Measurements from ENCODE around the gene PACS1.
"Not testable (repeated sequence)": the region's sequence is repeated elsewhere in the genome, so short reads cannot be mapped to it uniquely, and the experiment has no call there.

Gene PACS1

DNA sequence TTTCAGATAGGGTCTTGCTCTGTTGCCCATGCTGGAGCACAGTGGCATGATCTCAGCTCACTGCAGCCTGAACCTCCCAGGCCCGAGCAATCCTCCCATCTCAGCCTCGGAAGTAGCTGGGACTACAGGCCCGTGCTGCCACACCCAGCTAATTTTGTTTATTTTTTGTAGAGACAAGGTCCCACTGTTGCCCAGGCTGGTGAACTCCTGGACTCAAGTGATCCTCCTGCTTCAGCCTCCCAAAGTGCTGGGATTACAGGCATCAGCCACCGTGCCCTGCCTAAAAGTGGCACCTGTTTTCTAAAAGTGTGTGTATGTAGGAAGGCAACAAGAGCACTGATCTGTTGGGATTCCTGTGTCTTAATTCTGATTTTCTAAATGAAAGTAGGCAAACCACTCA, 20.2 kb downstream of the PACS1 start:
- no peaks in the 10 kb centered on the region for H3K9me3 ChIP-seq (ENCODE audit: control insufficient read depth, insufficient read depth, low read length)
- WGBS (ENCODE audit: insufficient coverage, insufficient read length): no CpG with 5 or more reads among the region's 4 CpGs
- no peak overlapping the region for H3K27ac ChIP-seq (ENCODE audit: low read length)
- no peak for DNase-seq (ENCODE audit: low read depth, low spot score)
- H3K27me3 ChIP-seq (ENCODE audit: control insufficient read depth, insufficient read depth, low read length): no peaks in the 10 kb centered on the region
- H3K4me1 ChIP-seq (ENCODE audit: control insufficient read depth, insufficient read depth, low read length): no peaks in the 10 kb centered on the region
- no peak overlapping the region for H3K4me3 ChIP-seq (ENCODE audit: low read length)
- H3K36me3 ChIP-seq (ENCODE audit: control insufficient read depth, insufficient read depth, low read length): no peaks in the 10 kb centered on the region

- DNase-seq (ENCODE audit: low read depth, low spot score); H3K4me3 ChIP-seq (ENCODE audit: low read length); H3K27ac ChIP-seq (ENCODE audit: low read length); H3K36me3 ChIP-seq (ENCODE audit: control insufficient read depth, insufficient read depth, low read length); H3K9me3 ChIP-seq (ENCODE audit: control insufficient read depth, insufficient read depth, low read length); H3K4me1 ChIP-seq (ENCODE audit: control insufficient read depth, insufficient read depth, low read length); H3K27me3 ChIP-seq (ENCODE audit: control insufficient read depth, insufficient read depth, low read length): not testable (repeated sequence)
- WGBS (ENCODE audit: insufficient coverage, insufficient read length): no CpG with 5 or more reads among the region's 2 CpGs
These were observed 22.1 kb downstream of the PACS1 start for GRCh38 chr11:66092125-66092524.

- not testable (repeated sequence) for H3K27me3 ChIP-seq (ENCODE audit: control insufficient read depth, insufficient read depth, low read length); DNase-seq (ENCODE audit: low read depth, low spot score); H3K4me1 ChIP-seq (ENCODE audit: control insufficient read depth, insufficient read depth, low read length); H3K36me3 ChIP-seq (ENCODE audit: control insufficient read depth, insufficient read depth, low read length); H3K27ac ChIP-seq (ENCODE audit: low read length); H3K4me3 ChIP-seq (ENCODE audit: low read length); H3K9me3 ChIP-seq (ENCODE audit: control insufficient read depth, insufficient read depth, low read length)
- WGBS (ENCODE audit: insufficient coverage, insufficient read length): no CpG with 5 or more reads among the region's 10 CpGs
These were observed 29.7 kb downstream of the PACS1 start for GRCh38 chr11:66099746-66100145.

GRCh38 chr11:66100272-66101065, 30.4 kb downstream of the PACS1 start:
- no peak for DNase-seq (ENCODE audit: low read depth, low spot score)
- Histone ChIP-seq H3K27me3 (ENCODE audit: control insufficient read depth, insufficient read depth, low read length) (no peaks in the 10 kb centered on the region), H3K9me3 (ENCODE audit: control insufficient read depth, insufficient read depth, low read length) (no peaks in the 10 kb centered on the region), H3K4me3 (ENCODE audit: low read length) (no peak overlapping the region), H3K36me3 (ENCODE audit: control insufficient read depth, insufficient read depth, low read length) (no peaks in the 10 kb centered on the region), H3K27ac (ENCODE audit: low read length) (no peak overlapping the region), H3K4me1 (ENCODE audit: control insufficient read depth, insufficient read depth, low read length) (no peaks in the 10 kb centered on the region)
- whole genome bisulfite sequencing (ENCODE audit: insufficient coverage, insufficient read length): no CpG with 5 or more reads among the region's 14 CpGs

DNA sequence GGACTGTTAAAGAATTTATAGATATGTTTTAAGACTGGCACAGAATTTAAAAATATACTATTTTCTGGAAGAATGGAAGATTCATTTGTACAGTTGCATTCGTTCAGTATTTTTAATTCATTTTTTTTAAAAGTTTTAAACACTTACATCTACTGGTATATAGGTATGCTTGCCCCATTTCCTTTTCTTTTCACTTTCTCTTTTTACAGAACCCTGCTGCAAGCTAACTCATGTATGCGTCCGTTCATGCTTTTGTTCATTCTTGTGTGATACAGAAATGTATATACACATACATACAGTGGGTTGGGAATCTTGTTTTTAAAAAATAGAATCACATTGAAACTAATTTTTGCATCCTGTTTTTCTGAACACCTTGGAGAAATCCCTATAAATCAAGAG, 31.0 kb downstream of the PACS1 start:
- no peaks in the 10 kb centered on the region for H3K36me3 ChIP-seq (ENCODE audit: control insufficient read depth, insufficient read depth, low read length)
- no peaks in the 10 kb centered on the region for H3K9me3 ChIP-seq (ENCODE audit: control insufficient read depth, insufficient read depth, low read length)
- H3K27ac ChIP-seq (ENCODE audit: low read length): no peak overlapping the region
- no CpG with 5 or more reads among the region's 3 CpGs for WGBS (ENCODE audit: insufficient coverage, insufficient read length)
- H3K4me3 ChIP-seq (ENCODE audit: low read length): no peak overlapping the region
- H3K27me3 ChIP-seq (ENCODE audit: control insufficient read depth, insufficient read depth, low read length): no peaks in the 10 kb centered on the region
- no peak for DNase-seq (ENCODE audit: low read depth, low spot score)
- no peaks in the 10 kb centered on the region for H3K4me1 ChIP-seq (ENCODE audit: control insufficient read depth, insufficient read depth, low read length)

DNA sequence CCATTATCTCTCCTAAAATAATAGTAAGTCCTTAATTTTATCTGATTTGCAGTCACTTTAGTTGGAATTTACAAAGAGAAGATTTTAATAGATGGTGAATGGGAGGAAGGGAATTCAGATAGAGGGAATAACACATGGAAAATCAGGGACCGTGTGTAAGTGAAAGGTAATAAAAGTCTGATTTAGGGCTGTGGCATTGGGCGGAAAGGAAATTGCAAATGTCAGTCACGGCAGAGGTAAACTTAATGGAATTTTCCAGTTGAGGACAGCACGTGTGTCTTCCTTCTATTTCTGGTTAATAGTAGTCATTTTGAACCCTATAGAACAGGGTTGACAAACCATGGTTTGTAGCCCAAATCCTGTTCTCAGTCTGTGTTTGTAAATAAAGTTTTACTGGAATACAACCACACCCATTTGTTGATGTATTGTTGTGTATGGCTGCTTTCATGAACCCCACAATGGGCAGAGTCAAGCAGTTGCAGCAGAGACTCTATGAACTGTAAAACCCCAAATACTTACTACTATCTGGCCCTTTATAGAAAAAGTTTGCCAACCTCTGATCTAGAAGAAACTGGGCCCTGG, 34.1 kb downstream of the PACS1 start:
- Histone ChIP-seq H3K36me3 (ENCODE audit: control insufficient read depth, insufficient read depth, low read length) (no peaks in the 10 kb centered on the region), H3K9me3 (ENCODE audit: control insufficient read depth, insufficient read depth, low read length) (no peaks in the 10 kb centered on the region), H3K4me3 (ENCODE audit: low read length) (no peak overlapping the region), H3K27me3 (ENCODE audit: control insufficient read depth, insufficient read depth, low read length) (no peaks in the 10 kb centered on the region), H3K4me1 (ENCODE audit: control insufficient read depth, insufficient read depth, low read length) (0 out of 2 replicates have a peak, but pooled peaks cover 2% of the 10 kb centered on the region), H3K27ac (ENCODE audit: low read length) (no peak overlapping the region)
- 100% methylated on average over 1 of the region's 4 CpGs for WGBS (ENCODE audit: insufficient coverage, insufficient read length)
- DNase-seq (ENCODE audit: low read depth, low spot score): no peak

GRCh38 chr11:66106786-66107599, 36.9 kb downstream of the PACS1 start:
- no peak for DNase-seq (ENCODE audit: low read depth, low spot score)
- Histone ChIP-seq H3K27me3 (ENCODE audit: control insufficient read depth, insufficient read depth, low read length) (no peaks in the 10 kb centered on the region), H3K27ac (ENCODE audit: low read length) (no peak overlapping the region), H3K36me3 (ENCODE audit: control insufficient read depth, insufficient read depth, low read length) (no peaks in the 10 kb centered on the region), H3K4me3 (ENCODE audit: low read length) (no peak overlapping the region), H3K4me1 (ENCODE audit: control insufficient read depth, insufficient read depth, low read length) (peaks cover 4% of the 10 kb centered on the region; the same call in 1 of the 2 replicates), H3K9me3 (ENCODE audit: control insufficient read depth, insufficient read depth, low read length) (no peaks in the 10 kb centered on the region)
- WGBS (ENCODE audit: insufficient coverage, insufficient read length): no CpG with 5 or more reads among the region's 4 CpGs

DNA sequence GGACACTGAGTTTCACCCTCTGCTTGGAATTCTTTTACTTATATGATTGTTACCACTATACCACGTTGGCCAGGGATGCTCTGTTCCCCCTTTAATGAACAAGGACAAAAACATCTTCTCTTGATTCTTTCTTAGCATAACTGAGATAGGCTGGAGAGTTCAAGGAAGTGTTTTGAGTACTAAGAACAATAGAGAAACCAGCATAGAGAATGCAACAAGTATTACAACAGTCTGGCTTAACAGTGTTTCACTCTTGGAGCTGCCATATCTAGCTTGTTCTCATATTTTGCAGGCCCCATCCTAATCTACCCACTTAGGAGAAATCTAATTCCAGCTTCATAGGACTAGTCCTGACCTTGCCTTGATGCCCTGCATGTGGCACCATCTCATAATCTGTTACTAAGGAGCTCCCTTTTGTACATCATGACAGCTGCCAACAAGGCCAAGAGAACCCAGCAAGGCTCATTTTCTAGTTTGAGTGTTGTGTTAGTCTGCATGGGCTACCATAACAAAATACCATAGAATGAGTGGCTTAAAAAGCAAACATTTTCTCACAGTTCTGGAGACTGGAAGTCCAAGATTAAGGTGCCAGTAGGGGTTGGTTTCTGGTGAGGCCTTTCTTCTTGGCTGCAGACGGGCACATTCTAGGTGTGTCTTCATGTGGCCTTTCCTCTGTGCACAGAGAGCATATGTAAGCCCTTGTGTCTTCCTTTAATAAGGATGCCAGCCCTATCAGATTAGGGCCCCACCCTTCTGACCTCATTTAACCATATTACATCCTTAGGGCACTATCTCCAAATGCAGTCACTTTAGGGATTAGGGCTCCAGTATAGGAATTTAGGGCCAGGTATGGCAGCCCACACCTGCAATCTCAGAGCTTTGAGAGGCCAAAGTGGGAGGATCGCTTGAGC, 37.8 kb downstream of the PACS1 start:
- peaks cover 5% of the 10 kb centered on the region; the same call in 1 of the 2 replicates for H3K4me1 ChIP-seq (ENCODE audit: control insufficient read depth, insufficient read depth, low read length)
- H3K27ac ChIP-seq (ENCODE audit: low read length): no peak overlapping the region
- no peak overlapping the region for H3K4me3 ChIP-seq (ENCODE audit: low read length)
- H3K9me3 ChIP-seq (ENCODE audit: control insufficient read depth, insufficient read depth, low read length): no peaks in the 10 kb centered on the region
- no CpG with 5 or more reads among the region's 3 CpGs for WGBS (ENCODE audit: insufficient coverage, insufficient read length)
- H3K27me3 ChIP-seq (ENCODE audit: control insufficient read depth, insufficient read depth, low read length): no peaks in the 10 kb centered on the region
- DNase-seq (ENCODE audit: low read depth, low spot score): no peak
- H3K36me3 ChIP-seq (ENCODE audit: control insufficient read depth, insufficient read depth, low read length): no peaks in the 10 kb centered on the region

- H3K27me3 ChIP-seq (ENCODE audit: control insufficient read depth, insufficient read depth, low read length): no peaks in the 10 kb centered on the region
- H3K4me1 ChIP-seq (ENCODE audit: control insufficient read depth, insufficient read depth, low read length): peaks cover 5% of the 10 kb centered on the region; the same call in 1 of the 2 replicates
- no peak overlapping the region for H3K4me3 ChIP-seq (ENCODE audit: low read length)
- H3K9me3 ChIP-seq (ENCODE audit: control insufficient read depth, insufficient read depth, low read length): no peaks in the 10 kb centered on the region
- H3K27ac ChIP-seq (ENCODE audit: low read length): no peak overlapping the region
- no peak for DNase-seq (ENCODE audit: low read depth, low spot score)
- WGBS (ENCODE audit: insufficient coverage, insufficient read length): no CpG with 5 or more reads among the region's 2 CpGs
- no peaks in the 10 kb centered on the region for H3K36me3 ChIP-seq (ENCODE audit: control insufficient read depth, insufficient read depth, low read length)
These were observed 39.2 kb downstream of the PACS1 start for GRCh38 chr11:66109294-66109693.

- H3K27me3 ChIP-seq (ENCODE audit: control insufficient read depth, insufficient read depth, low read length): no peaks in the 10 kb centered on the region
- peaks cover 5% of the 10 kb centered on the region; the same call in 1 of the 2 replicates for H3K4me1 ChIP-seq (ENCODE audit: control insufficient read depth, insufficient read depth, low read length)
- no peaks in the 10 kb centered on the region for H3K9me3 ChIP-seq (ENCODE audit: control insufficient read depth, insufficient read depth, low read length)
- WGBS (ENCODE audit: insufficient coverage, insufficient read length): no CpG with 5 or more reads among the region's 3 CpGs
- H3K36me3 ChIP-seq (ENCODE audit: control insufficient read depth, insufficient read depth, low read length): no peaks in the 10 kb centered on the region
- no peak for DNase-seq (ENCODE audit: low read depth, low spot score)
- no peak overlapping the region for H3K27ac ChIP-seq (ENCODE audit: low read length)
- H3K4me3 ChIP-seq (ENCODE audit: low read length): no peak overlapping the region
These were observed 41.1 kb downstream of the PACS1 start for GRCh38 chr11:66111158-66111557.
